GM12892 (cell line): ENCODE results near the gene DSTYK.

Experiments used
- DNase-seq: peaks from one replicate; pipeline ENCODE4 v3.0.0; 2011; ENCODE audit not compliant: insufficient read length
- FAIRE-seq: peaks from 2 replicates; lab custom pipeline; 2011; peaks lifted over from hg19 to GRCh38; lab: Jason Lieb, UNC
- POLR2A ChIP-seq: IDR thresholded peaks from 2 replicates; pipeline ENCODE4 v1.6.1; 2011; ENCODE audit warnings: low read depth, low read length, control low read depth
- POLR2AphosphoS5 ChIP-seq: IDR thresholded peaks from 2 replicates; pipeline ENCODE4 v1.6.1; 2011; ENCODE audit warnings: low read depth, low read length, control low read depth
- TAF1 ChIP-seq: IDR thresholded peaks from 2 replicates; pipeline ENCODE4 v1.6.1; 2011; ENCODE audit warnings: low read depth, mild to moderate bottlenecking, control low read depth, low read length, borderline replicate concordance

DSTYK gene

DNA sequence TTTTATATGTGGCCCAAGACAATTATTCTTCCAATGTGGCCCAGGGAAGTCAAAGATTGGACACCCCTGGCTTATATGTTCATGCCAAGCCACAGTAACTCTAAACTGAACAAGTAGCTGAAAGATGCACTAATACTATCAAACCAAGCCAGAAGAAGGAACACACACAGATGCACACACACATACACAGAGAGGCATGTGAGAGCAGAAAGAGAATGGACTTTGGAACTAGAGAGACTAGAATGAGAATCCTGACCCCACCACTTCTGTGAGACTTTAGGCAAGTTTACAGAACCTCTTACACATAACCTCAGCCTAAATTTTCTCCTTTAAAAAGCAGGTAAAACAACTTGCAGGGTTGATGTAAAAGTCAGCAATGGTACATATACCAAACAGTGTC, 116.1 kb downstream of the DSTYK start:
- FAIRE-seq: no peak
- TF ChIP-seq POLR2A: no peak
- TF ChIP-seq TAF1: no peak
- no peak for TF ChIP-seq POLR2AphosphoS5

More for the DNA sequence above, 116.1 kb downstream of the DSTYK start:
- no peak for DNase-seq
